ENCODE measurements around the gene ZNF429.

- TF ChIP-seq CTCF (conservative IDR thresholded peaks at IDR 0.05; ENCODE audit: low read depth, low read length): no peak
- TF ChIP-seq EZH2 (IDR thresholded peaks at IDR 0.05; ENCODE audit: low read length, unreplicated experiment): no peak
- no peak for TF ChIP-seq EZH2phosphoT487 (IDR thresholded peaks at IDR 0.05; ENCODE audit: borderline replicate concordance, low read length)
Observed at GRCh38 chr19:21581646-21582240, 76.3 kb downstream of the ZNF429 start.
